Tibial nerve (tissue), 4 donors: ENCODE results near the gene HECW1. TPM values are rescaled to one million over a fixed set of nuclear protein-coding genes. Genes with fewer than 3 reads are reported as not detected.

Source experiments
- DNase-seq, 2 donors: peaks; one replicate each; pipeline ENCODE4 v3.0.0-alpha.2; 2019; ENCODE audit warnings: low spot score in 2 of 2
- H3K27ac ChIP-seq, 4 donors: fragments of 200-600 bp; sonication (generic) in 3 of 4; one replicate each; pipeline ENCODE4 v1.5.1; 2017 to 2019; ENCODE audit warnings: mild to moderate bottlenecking in 1 of 4
- H3K27me3 ChIP-seq, 2 donors: fragments of 200-600 bp; sonication (generic) in 1 of 2; one replicate each; pipeline versions ENCODE4 v1.5.1 to v1.6.0; 2017 to 2019
- H3K36me3 ChIP-seq, 3 donors: fragments of 200-600 bp; sonication (generic); one replicate each; pipeline ENCODE4 v1.5.1; 2018 to 2019
- H3K4me1 ChIP-seq, 4 donors: fragments of 200-600 bp; sonication (generic) in 3 of 4; one replicate each; pipeline ENCODE4 v1.5.1; 2017 to 2019
- H3K4me3 ChIP-seq, 4 donors: fragments of 200-600 bp; sonication (generic) in 3 of 4; one replicate each; pipeline ENCODE4 v1.5.1; 2017 to 2019; ENCODE audit warnings: mild to moderate bottlenecking in 1 of 4, moderate library complexity in 1 of 4
- H3K9me3 ChIP-seq, 4 donors: fragments of 200-600 bp; sonication (generic) in 3 of 4; one replicate each; pipeline ENCODE4 v1.5.1; 2017 to 2019
- EP300 ChIP-seq, 2 donors: sonication (generic); formaldehyde crosslinking; IDR thresholded peaks; one replicate each; pipeline ENCODE4 v1.6.1; 2017; ENCODE audit warnings: antibody characterized with exemption in 2 of 2, mild to moderate bottlenecking in 1 of 2
- POLR2A ChIP-seq, 2 donors: fragments of 450-650 bp; IDR thresholded peaks; one replicate each; pipeline ENCODE4 v1.6.1; 2017; ENCODE audit warnings: antibody characterized with exemption in 2 of 2, mild to moderate bottlenecking in 2 of 2, moderate library complexity in 2 of 2
- WGBS, 2 donors: methylation state at CpG; one replicate each; pipeline ENCODE4 v1.1.5; 2018; 5-methylcytosine and 5-hydroxymethylcytosine counted together
- total RNA-seq, 4 donors: library from RNA; depleted of rRNA; stranded (reverse); fragments of >200 nt; gene quantifications; one replicate each; pipeline ENCODE4 v1.1.0, GENCODE V29; 2016
- TF ChIP-seq, protein P1 (sequence below), 5 experiments: fragments of 200-600 bp in 3 of 5; fragments of 450-650 bp in 2 of 5; sonication (generic) in 3 of 5; IDR thresholded peaks; one replicate each; pipeline ENCODE4 v1.5.1; 2016 to 2019; ENCODE audit warnings: antibody characterized with exemption in 5 of 5, mild to moderate bottlenecking in 3 of 5, moderate library complexity in 2 of 5

The HECW1 gene
- total RNA-seq, 4 donors from 2014 or later, result 3.6 to 10.9 (median 6.5) TPM

DNA sequence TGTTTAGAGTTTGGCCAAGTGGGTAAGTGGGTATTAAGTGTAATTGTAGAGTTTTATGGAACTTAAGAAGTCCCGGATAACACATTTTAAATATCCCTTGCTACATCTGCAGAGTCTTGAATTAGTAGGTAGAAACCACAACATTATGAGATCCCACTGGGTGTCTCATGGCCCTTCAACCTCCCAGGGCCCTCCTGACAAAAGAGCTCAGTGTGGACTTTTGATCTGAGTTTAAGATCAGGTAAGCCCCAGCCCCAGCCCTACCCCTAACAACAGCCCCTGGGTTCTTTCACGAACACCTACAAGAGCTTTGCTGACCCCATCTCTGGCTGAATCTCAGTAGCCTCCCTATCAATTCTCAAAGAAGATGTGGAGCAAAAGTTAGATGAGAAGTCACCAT is 405.0 kb downstream of the HECW1 start:
- DNase-seq, result no peak
- TF ChIP-seq EP300 (IDR thresholded peaks at IDR 0.05), result no peak
- no peak for TF ChIP-seq POLR2A (IDR thresholded peaks at IDR 0.05)
- TF ChIP-seq, protein P1, sequence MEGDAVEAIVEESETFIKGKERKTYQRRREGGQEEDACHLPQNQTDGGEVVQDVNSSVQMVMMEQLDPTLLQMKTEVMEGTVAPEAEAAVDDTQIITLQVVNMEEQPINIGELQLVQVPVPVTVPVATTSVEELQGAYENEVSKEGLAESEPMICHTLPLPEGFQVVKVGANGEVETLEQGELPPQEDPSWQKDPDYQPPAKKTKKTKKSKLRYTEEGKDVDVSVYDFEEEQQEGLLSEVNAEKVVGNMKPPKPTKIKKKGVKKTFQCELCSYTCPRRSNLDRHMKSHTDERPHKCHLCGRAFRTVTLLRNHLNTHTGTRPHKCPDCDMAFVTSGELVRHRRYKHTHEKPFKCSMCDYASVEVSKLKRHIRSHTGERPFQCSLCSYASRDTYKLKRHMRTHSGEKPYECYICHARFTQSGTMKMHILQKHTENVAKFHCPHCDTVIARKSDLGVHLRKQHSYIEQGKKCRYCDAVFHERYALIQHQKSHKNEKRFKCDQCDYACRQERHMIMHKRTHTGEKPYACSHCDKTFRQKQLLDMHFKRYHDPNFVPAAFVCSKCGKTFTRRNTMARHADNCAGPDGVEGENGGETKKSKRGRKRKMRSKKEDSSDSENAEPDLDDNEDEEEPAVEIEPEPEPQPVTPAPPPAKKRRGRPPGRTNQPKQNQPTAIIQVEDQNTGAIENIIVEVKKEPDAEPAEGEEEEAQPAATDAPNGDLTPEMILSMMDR (IDR thresholded peaks at IDR 0.05), result no peak
- Histone ChIP-seq H3K36me3 (no peaks in the 10 kb centered on the region), H3K27me3 (no peaks in the 10 kb centered on the region), H3K9me3 (no peaks in the 10 kb centered on the region), H3K27ac (no peak overlapping the region), H3K4me1 (peaks cover 0 to 10% (median 0%) of the 10 kb centered on the region in 4 donors), H3K4me3 (no peak overlapping the region)
- WGBS, 2 donors, result 70 to 77% methylated on average over 2 of the region's 2 CpGs

GRCh38 chr7:43520201-43520600 is 407.8 kb downstream of the HECW1 start:
- H3K4me3 ChIP-seq, result no peak overlapping the region
- no peaks in the 10 kb centered on the region for H3K9me3 ChIP-seq
- no peaks in the 10 kb centered on the region for H3K36me3 ChIP-seq
- TF ChIP-seq, protein P1 (IDR thresholded peaks at IDR 0.05), result no peak
- TF ChIP-seq POLR2A (IDR thresholded peaks at IDR 0.05) (no peak), EP300 (IDR thresholded peaks at IDR 0.05) (no peak)
- WGBS, 2 donors, result 90 to 91% methylated on average over 8 of the region's 8 CpGs
- no peak overlapping the region for H3K27ac ChIP-seq
- no peaks in the 10 kb centered on the region for H3K27me3 ChIP-seq
- no peak for DNase-seq
- no peaks in the 10 kb centered on the region for H3K4me1 ChIP-seq

- no peaks in the 10 kb centered on the region for H3K9me3 ChIP-seq
- DNase-seq, result no peak
- H3K4me3 ChIP-seq, result no peak overlapping the region
- H3K4me1 ChIP-seq, result no peaks in the 10 kb centered on the region
- no peak for TF ChIP-seq EP300 (IDR thresholded peaks at IDR 0.05)
- H3K27ac ChIP-seq, result no peak overlapping the region
- no peaks in the 10 kb centered on the region for H3K27me3 ChIP-seq
- H3K36me3 ChIP-seq, result no peaks in the 10 kb centered on the region
- 79 to 83% methylated on average over 8 of the region's 8 CpGs for WGBS, 2 donors
These were observed 410.1 kb downstream of the HECW1 start for GRCh38 chr7:43522406-43523156.

DNA sequence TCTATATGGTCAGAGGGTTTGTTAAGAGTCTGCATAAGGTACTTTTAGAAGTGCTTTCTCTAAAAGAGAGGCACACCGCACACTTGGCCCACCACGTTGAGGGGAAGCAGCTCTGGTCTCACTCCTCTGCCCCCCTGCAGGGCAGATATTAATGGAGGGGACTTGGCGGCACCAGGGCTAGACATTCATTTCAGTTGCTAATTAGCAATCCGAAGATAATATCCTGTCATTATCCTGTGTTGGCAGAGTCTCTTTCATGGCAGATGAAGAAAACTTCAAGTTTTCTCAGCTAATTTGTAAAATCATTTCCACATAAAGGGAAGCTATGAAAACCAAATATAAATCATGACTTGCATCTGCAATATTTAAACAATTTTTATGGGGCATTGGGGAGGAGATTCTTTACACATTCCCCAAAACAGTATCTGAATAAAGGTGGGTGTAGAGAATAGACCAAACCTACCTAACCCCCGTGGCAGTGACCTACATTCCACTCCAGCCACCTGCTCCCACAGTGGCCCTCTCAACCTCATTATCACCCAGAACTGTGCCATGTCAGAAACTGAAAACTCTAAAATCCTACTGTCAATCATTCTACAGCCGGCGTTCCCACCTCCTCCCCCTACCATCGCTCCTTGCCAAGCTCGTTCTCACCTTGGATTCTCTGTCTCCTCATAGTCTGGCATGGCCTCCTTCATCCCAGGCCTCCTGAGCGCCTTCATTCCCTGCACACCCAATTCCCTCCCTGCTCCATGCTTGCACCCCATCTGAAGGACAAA is 416.3 kb downstream of the HECW1 start:
- Histone ChIP-seq H3K4me3 (no peak overlapping the region), H3K4me1 (peaks cover 0 to 6% (median 0%) of the 10 kb centered on the region in 4 donors), H3K9me3 (no peaks in the 10 kb centered on the region), H3K27me3 (no peaks in the 10 kb centered on the region), H3K36me3 (no peaks in the 10 kb centered on the region), H3K27ac (no peak overlapping the region)
- DNase-seq, result no peak
- WGBS, 2 donors, result 81 to 87% methylated on average over 10 of the region's 10 CpGs
- TF ChIP-seq EP300 (IDR thresholded peaks at IDR 0.05) (no peak), POLR2A (IDR thresholded peaks at IDR 0.05) (no peak)
- TF ChIP-seq, protein P1 (IDR thresholded peaks at IDR 0.05), result no peak

- no peaks in the 10 kb centered on the region for H3K36me3 ChIP-seq
- TF ChIP-seq EP300 (IDR thresholded peaks at IDR 0.05) (no peak), POLR2A (IDR thresholded peaks at IDR 0.05) (no peak)
- TF ChIP-seq, protein P1 (IDR thresholded peaks at IDR 0.05), result no peak
- no peaks in the 10 kb centered on the region for H3K27me3 ChIP-seq
- WGBS, 2 donors, result 80 to 86% methylated on average over 6 of the region's 6 CpGs
- peaks cover 0 to 27% (median 0%) of the 10 kb centered on the region in 4 donors for H3K4me1 ChIP-seq
- no peak overlapping the region for H3K4me3 ChIP-seq
- no peak for DNase-seq
- H3K9me3 ChIP-seq, result no peaks in the 10 kb centered on the region
- no peak overlapping the region for H3K27ac ChIP-seq
These were observed 418.3 kb downstream of the HECW1 start for GRCh38 chr7:43530553-43531410.
